DND-41 (cell line): ENCODE results near the gene TMEM126B.

Source experiments
- EZH2 ChIP-seq: IDR thresholded peaks from 3 replicates; pipeline ENCODE4 v1.6.1; 2012; ENCODE audit warnings: borderline replicate concordance, low read depth, mild to moderate bottlenecking, moderate library complexity, low read length, inconsistent platforms; ENCODE audit not compliant: severe bottlenecking
- TF ChIP-seq, protein P1 (sequence below): IDR thresholded peaks from 2 replicates; pipeline ENCODE4 v1.5.1; 2012; ENCODE audit warnings: borderline replicate concordance, low read length, moderate library complexity, mild to moderate bottlenecking; ENCODE audit not compliant: poor library complexity, severe bottlenecking; ENCODE audit errors: extremely low read depth

DNA sequence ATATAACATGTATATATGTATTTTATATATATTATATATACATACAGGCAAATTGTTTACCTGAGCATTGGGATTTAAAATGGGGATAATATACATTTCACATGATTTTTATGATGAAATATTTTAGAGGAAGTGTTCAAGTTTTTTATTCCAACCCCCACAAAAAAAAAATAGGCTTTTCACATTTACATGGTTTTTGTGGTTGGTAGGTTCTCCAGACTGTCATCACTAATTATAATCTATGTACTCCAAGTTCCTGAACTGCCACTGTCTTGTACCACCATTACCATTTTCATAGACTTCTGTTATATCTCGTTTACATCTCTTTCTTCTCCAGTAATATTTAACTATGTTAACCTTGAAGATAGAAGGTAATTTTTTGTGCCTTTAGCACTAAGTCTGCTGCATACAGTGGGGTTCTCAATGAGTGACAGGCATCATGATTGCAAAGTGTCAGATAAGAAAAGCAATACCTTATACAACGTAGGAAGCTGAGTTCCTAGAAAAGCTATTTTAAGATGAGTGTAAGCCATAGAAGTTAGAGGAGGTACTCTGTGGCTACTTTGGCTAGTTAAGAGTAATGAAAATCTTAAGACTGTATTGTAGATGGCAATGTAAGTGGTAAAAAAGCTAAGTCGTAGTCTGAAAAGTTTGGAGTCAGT, 24.5 kb downstream of the TMEM126B start:
- TF ChIP-seq, protein P1, sequence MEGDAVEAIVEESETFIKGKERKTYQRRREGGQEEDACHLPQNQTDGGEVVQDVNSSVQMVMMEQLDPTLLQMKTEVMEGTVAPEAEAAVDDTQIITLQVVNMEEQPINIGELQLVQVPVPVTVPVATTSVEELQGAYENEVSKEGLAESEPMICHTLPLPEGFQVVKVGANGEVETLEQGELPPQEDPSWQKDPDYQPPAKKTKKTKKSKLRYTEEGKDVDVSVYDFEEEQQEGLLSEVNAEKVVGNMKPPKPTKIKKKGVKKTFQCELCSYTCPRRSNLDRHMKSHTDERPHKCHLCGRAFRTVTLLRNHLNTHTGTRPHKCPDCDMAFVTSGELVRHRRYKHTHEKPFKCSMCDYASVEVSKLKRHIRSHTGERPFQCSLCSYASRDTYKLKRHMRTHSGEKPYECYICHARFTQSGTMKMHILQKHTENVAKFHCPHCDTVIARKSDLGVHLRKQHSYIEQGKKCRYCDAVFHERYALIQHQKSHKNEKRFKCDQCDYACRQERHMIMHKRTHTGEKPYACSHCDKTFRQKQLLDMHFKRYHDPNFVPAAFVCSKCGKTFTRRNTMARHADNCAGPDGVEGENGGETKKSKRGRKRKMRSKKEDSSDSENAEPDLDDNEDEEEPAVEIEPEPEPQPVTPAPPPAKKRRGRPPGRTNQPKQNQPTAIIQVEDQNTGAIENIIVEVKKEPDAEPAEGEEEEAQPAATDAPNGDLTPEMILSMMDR: no peak
- no peak for TF ChIP-seq EZH2
